UCSD-AML1 (cell line): ENCODE data around the gene CDKN1C.
A peak's percentile ranks its signal among the peaks of the same experiment; 100 is the strongest.

ENCODE experiments used
- DNase-seq: peaks from one replicate; lab custom pipeline; 2025; ENCODE audit not compliant: unreplicated experiment; lab: John Stamatoyannopoulos, UW

CDKN1C gene

DNA sequence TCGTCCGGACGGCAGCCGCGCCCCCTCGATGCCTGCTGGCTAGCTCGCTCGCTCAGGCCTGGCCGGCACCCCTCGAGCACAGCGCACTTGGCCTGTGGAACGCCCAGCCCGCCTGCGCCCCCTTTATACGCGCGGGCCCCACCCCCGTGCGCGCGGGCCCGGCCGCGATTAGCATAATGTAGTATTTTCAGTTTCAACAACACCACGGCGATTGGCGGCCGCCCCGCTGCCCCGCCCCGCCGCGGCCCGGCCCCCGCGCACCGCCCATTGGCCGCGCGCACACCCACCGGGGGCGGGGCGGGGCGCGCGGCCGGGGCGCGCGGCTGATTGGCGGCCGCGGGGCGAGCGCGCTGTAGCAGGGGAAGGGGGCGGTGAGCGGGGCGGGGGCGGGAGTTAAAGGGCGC, at the start of gene CDKN1C:
TSS of gene CDKN1C (minus strand) at position 98 of the 404 bp plus-strand sequence. CDS start 319 bp downstream, outside the sequence.
- peak; percentile 84 for DNase-seq

DNA sequence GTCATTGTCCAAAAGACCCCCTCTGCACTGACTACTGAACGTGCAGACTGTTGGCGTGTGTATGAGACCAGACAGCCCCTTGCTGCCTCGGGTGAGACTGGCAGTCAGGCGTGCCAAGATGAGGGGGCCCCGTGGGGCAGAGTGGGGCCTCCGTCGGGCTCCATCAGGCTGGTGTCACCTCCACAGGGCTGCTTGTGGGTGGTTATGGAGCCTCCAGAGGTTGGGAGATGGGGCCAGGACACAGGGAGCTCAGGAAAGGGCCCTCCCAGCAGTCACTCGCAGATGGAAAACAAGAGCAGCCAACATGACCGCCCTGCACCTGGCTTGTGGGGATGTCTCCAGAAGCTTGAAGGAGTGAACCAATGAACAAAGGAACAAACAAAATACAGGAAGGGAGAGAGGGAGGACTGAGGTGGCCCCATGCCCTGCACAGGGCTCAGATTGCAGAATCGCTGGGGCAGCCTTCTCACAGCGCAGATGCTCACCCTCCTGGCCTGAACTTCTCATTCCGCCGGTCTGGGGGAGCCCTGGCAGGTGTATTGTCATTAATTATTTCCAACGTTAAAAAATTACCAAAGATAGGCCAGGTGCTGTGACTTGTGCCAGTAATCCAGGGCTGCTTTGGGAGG, 49.1 kb upstream of the CDKN1C start:
- no peak for DNase-seq

DNA sequence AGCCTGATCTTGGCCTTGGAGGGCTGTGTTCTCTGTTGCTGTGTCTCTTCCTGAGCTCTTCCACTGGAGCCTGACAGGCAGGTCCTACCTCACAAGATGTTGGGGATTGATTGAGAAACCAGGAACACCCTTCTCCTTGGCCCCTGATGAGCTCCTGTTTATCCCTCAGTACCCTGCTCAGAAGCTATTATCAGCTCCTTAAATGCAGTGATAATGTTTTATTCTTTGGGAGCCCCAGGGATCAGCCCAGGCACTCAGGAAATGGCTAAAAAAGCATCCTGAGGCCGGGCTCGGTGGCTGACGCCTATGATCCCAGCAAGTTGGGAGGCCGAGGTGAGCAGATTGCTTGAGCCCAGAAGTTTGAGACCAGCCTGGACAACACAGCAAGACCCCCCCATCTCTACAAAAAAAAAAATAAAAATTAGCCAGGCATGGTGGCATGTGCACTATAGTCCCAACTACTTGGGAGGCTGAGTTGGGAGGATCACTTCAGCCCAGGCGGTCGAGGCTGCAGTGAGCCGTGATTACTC, 48.5 kb upstream of the CDKN1C start:
- no peak for DNase-seq

DNA sequence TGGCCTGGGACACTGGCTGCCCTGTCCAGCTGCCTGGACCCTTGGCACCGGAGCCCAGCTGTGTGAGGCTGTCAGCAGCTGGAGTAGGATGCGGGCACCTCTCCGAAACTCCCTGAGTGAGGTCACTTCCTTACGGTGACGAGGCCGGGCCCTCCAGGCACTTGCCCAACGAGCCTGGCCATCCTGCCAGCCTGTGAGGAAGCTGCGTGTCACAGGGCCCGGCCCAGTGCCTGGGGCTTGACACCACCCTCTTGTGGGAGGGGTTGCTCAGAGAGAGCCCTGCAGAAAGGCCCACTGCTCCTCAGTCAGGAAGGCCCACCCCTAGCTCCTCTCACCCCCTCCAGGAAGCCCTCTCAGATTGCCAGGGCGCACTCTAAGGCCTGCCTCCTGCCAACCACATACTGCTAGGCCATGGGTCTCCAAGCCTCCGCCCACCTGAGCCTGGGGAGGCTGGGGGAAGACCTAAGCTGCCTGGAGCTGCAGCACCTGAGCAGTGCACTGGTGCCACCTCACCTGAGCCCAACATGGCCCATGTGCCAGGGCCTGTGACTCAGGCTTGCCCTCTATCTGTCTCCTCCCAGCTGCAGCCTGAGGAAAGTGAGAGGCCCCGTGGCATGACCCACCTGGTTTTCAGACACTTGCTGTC, 47.9 kb upstream of the CDKN1C start:
- peak; percentile 86 for DNase-seq

DNA sequence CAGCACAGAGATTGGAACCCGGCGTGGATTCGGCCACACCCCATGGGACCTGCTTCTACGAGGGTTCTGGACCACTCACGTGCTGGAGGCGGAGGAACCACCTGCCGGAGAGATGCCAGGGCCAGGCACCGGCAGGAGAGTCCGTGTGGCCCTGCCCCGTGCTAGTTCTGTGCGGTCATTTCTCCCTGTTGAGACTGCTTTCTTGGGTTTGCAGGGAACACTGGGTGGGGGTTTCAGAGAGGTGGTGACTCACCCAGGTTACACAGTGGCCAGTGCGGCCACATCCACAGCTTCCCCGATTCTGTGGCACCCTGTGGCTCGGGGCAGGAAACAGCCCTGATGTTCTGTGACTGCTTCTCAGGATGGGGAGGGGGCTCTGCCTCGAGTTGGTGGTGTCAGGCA, 47.3 kb upstream of the CDKN1C start:
- DNase-seq: peak; percentile 66

DNA sequence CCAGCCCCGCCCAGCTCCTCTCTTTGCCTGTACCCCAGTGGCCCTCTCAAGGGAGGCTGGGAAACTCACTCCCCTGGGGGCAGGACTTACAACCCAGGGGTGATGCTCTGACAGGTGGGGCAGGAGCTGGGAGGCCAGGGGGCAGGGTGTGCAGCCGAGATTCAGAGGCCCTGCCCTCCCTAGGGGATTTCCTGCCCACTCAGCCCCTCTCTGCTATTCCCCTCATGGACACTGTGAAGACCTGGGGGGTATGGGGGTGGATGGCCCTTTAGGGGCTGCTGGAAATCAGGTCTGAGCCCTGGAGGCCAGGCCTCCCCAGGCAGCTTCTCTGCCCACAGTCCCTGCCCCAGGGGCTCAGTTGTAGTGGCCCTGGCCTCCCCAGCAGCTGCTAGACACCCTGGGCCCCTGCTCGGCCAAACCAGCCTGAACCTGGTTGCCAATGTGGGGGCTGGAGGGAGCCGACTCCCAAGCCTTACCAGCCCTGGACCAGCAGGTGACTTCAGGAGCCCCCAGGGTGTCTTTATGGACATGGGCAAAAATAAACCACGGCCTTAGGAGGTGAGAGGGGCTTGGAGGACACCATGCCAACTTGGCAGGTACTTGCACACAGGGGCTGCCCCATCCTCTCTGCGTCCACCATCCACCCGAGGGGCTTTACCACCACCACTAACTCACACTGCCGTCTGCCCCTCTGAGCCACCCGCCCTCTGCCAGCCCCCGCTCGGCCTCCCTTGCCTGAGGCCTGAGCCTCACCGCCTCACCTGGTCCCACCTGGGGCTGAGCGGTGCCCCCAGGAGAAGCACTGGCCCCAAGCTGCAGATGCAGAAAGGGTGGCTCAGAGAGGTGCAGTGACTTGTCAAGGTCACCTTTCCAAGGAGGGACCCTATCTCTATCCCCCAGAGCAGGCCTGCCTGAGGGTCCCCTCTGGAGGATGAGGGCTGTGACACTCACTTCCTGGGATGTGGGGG, 46.5 kb upstream of the CDKN1C start:
- no peak for DNase-seq

DNA sequence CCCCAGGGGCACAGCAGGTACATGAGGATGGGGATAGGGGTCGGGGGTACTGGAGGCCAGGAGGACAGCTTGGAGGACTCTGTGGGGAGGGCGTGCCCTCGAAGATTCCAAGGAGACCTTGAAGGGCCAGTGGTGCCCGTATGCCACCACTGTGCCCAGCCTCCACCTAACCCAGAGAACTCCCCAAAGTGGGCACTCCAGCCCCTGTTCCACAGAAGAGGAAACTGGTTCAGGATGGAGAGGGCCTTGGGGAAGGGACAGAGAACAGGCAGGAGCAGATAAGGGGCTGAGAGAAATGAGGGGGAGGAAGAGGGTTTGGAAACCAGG, 45.8 kb upstream of the CDKN1C start:
- no peak for DNase-seq

- DNase-seq: peak; percentile 71
These were observed 45.3 kb upstream of the CDKN1C start for GRCh38 chr11:2930704-2931419.

- peak; percentile 63 for DNase-seq
These were observed 44.6 kb upstream of the CDKN1C start for GRCh38 chr11:2929950-2930703.

- no peak for DNase-seq
These were observed 44.0 kb upstream of the CDKN1C start for GRCh38 chr11:2929531-2929949.

DNA sequence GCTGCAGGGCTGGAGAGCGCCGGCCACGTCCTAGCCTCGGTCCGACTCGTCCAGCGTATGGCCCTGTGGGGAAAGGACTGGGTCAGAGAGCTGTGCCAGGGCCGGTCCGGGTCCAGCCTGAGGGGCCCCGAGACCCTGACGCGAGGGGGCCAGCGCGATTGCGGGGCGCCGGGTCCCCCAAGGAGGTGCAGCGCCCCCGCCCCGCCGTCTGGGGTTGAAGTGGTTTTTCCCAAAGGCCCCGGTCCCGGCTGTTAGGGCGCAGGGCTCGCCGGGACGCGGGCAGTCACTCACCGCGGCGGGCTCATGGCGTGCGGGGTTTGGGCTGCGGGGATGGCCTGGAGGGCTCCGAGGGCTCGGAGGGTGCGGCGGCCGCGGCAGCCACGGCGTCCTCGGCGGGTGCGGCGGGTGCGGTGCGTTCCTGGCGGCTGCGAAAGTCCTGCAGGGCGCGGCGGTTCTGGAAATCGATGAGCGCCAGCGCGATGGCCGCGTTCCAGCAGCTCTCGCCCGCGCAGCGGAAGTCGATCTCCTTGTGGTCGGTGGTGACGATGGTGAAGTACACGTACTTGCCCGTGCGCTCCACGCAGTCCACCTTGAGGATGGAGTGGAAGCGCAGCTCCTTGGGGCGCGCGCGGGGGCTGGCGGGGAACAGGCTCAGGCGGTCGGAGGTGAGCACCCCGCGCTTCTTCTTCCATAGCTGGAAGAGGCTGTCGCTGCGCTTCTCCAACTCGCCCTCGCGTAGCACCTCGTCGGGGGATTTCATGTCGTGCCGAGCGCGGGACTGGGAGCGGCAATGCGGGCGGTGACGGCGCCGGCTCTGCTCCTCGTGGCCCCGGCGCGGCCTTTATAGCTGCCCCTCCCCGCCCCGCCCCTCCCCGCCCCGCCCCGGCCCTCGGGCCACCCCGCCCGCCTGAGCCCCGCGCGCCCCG, 43.3 kb upstream of the CDKN1C start, which contains the start of gene PHLDA2:
TSS of gene PHLDA2 (minus strand) at position 816 of the 926 bp plus-strand sequence. CDS start at position 760, 56 bp downstream.
- peak; percentile 38 for DNase-seq

GRCh38 chr11:2927851-2928604, 42.5 kb upstream of the CDKN1C start:
- DNase-seq: peak; percentile 47

- no peak for DNase-seq
These were observed 41.7 kb upstream of the CDKN1C start for GRCh38 chr11:2927121-2927800.

- no peak for DNase-seq
These were observed 41.1 kb upstream of the CDKN1C start for GRCh38 chr11:2926611-2927051.

DNA sequence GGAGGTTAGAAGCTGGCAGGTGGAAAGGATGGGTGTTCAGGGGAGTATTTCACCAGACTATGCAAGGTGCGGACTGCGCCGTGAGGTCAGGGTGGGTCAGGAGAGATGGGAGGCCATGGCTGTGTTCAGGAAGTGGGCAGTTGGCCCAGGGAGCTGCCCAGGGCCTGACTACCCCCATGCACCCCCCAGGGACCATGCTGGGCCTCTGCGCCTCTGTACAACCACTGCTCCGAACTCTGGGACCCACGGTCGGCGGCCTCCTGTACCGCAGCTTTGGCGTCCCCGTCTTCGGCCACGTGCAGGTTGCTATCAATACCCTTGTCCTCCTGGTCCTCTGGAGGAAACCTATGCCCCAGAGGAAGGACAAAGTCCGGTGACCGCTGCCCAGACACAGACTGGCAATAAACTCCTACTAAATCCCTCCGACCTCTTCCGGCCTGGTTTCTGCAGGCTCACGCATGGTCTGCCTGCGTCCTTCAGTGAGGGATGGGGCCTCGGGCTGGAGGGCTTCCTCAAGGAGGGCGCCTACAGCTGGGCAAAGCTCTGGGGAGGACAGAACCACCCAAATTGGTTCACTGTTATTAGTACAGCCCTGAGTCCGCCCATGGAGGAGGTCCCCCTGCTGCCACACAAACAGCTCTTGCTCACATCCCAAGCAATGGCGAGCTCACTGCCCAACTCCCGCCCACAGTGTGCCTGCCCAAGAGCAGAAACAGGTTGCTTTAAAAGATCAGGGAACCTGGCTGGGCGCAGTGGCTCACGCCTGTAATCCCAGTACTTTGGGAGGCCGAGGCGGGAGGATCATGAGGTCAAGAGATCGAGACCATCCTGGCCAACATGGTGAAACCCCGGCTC, 39.5 kb upstream of the CDKN1C start:
- DNase-seq: no peak

DNA sequence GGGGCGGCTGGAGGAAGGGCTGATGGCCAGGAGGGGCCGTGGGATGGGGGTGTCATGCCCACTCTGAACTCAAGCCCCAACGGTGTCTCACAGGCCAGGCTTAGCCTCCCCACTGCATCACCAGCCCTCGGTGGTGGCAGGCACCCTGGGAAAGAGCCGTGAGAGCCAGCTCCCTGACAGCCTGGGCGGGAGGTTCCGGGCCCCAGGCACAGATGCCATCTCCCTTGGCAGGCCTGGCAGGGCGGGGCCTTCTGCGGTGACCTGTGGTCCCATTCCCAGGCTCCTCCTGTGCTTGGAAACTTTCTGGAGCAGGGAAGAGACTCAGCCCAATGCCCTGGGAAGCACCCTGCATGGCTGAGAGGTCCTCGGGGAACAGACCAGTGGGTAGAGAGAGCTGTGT, 38.8 kb upstream of the CDKN1C start:
- no peak for DNase-seq
